ENCODE data around the gene CLDN18. TPM values are rescaled to one million over a fixed set of nuclear protein-coding genes. Genes with fewer than 3 reads are reported as not detected.

Gene CLDN18
- polyA plus RNA-seq (2012; ENCODE audit: low read depth, missing spikeins) = not detected

DNA sequence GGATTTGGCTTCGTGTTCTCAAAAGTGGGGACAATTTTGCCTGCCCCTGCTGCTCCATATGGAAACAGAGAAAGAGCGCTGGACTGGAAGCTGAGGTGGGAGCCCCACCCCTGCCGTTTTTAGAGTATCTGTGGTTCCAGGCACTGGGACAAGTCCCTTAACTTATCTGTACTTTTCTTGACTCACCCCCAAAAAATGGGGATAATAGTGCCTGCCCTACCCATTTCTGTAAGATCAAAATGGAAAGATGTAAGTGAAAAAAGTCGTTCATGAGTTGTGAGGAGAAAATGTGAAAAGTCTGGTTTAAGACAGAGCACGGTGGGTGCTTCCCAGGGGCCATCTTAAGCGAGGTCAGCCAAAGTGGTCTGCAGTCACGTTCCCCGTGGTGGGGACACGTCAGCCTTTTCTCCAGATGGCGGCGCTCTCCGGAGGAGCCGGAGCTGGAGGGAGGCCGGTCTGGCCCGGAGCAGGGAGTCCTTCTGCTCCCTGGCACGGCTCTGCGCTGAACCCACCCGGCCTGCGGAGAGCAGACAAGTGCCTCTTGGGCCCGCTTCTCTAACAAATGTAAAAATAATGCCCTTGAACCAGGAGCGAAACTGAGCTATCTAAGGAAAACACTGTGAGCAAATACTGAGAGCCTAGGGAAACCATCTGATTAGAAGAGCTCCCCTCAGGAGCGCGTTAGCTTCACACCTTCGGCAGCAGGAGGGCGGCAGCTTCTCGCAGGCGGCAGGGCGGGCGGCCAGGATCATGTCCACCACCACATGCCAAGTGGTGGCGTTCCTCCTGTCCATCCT is at the start of gene CLDN18:
TSS of gene CLDN18 (plus strand) at position 690 of the 797 bp plus-strand sequence. CDS start at position 751, 61 bp downstream.
- TF ChIP-seq POLR2AphosphoS5 (IDR thresholded peaks at IDR 0.05; ENCODE audit: low read depth, low read length) (no peak), PAX5 (IDR thresholded peaks at IDR 0.05; ENCODE audit: insufficient read depth, low read length, severe bottlenecking) (no peak), POU2F2 (IDR thresholded peaks at IDR 0.05; ENCODE audit: low read depth, low read length) (no peak), POLR2A (IDR thresholded peaks at IDR 0.05; ENCODE audit: low read depth, low read length) (no peak), SPI1 (IDR thresholded peaks at IDR 0.05; ENCODE audit: low read depth, low read length) (no peak), TAF1 (IDR thresholded peaks at IDR 0.05; ENCODE audit: low read depth, low read length) (no peak)
- DNase-seq (ENCODE audit: insufficient read length, low spot score) = no peak

DNA sequence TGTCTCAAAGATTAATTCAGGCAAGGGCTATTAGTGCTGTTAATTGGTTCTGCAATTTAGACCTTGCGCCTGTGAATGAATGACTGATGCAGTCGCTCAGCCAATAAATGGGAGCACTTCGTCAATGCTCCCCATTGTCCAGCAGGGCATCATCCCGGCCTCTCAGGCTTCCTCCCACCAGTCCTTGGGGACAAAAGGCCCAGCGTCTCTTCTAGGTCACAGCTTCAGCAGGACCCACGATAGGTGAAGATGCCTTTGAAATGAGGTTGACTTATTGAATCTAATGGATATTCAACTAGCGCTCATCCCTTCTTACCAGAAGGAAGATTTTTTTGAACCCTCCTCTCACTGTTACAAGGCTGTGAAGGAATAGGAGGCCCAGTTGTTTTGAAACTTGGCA is 47.7 kb upstream of the CLDN18 start:
- no peak for FAIRE-seq

More for the DNA sequence above, at the start of gene CLDN18:
- FAIRE-seq = no peak

DNA sequence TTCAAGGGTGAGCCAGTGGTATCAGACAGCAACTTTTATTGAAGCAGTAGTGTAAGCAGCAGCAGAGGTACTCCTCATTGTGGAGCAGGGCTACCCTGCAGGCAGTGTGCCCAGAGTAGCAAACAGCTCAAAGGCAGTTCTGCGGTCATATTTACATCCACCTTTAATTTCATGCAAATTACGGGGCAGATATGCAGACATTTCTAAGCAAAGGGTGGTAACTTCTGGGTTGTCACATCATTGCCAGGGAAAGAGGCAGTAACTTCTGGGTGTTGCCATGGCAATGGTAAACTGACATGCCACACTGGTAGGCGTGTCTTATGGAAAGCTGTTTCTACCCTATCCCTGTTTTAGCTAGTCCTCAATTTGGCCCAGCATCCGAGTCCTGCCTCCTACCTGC is 46.5 kb upstream of the CLDN18 start:
- no peak for DNase-seq (ENCODE audit: insufficient read length, low spot score)
- TF ChIP-seq POLR2AphosphoS5 (IDR thresholded peaks at IDR 0.05; ENCODE audit: low read depth, low read length) (no peak), SPI1 (IDR thresholded peaks at IDR 0.05; ENCODE audit: low read depth, low read length) (no peak), POLR2A (IDR thresholded peaks at IDR 0.05; ENCODE audit: low read depth, low read length) (no peak), PAX5 (IDR thresholded peaks at IDR 0.05; ENCODE audit: insufficient read depth, low read length, severe bottlenecking) (no peak), TAF1 (IDR thresholded peaks at IDR 0.05; ENCODE audit: low read depth, low read length) (no peak), POU2F2 (IDR thresholded peaks at IDR 0.05; ENCODE audit: low read depth, low read length) (no peak)
- FAIRE-seq = no peak

More for the DNA sequence above, 47.7 kb upstream of the CLDN18 start:
- no peak for DNase-seq (ENCODE audit: insufficient read length, low spot score)
- TF ChIP-seq POLR2A (IDR thresholded peaks at IDR 0.05; ENCODE audit: low read depth, low read length) (no peak), SPI1 (IDR thresholded peaks at IDR 0.05; ENCODE audit: low read depth, low read length) (no peak), POLR2AphosphoS5 (IDR thresholded peaks at IDR 0.05; ENCODE audit: low read depth, low read length) (no peak), TAF1 (IDR thresholded peaks at IDR 0.05; ENCODE audit: low read depth, low read length) (no peak), PAX5 (IDR thresholded peaks at IDR 0.05; ENCODE audit: insufficient read depth, low read length, severe bottlenecking) (no peak), POU2F2 (IDR thresholded peaks at IDR 0.05; ENCODE audit: low read depth, low read length) (no peak)

- DNase-seq (ENCODE audit: insufficient read length, low spot score) (peak; percentile 32), FAIRE-seq (peak; percentile 68)
- no peak for TF ChIP-seq POLR2A (IDR thresholded peaks at IDR 0.05; ENCODE audit: low read depth, low read length)
Observed at GRCh38 chr3:137970914-137971831, 38.8 kb upstream of the CLDN18 start.

DNA sequence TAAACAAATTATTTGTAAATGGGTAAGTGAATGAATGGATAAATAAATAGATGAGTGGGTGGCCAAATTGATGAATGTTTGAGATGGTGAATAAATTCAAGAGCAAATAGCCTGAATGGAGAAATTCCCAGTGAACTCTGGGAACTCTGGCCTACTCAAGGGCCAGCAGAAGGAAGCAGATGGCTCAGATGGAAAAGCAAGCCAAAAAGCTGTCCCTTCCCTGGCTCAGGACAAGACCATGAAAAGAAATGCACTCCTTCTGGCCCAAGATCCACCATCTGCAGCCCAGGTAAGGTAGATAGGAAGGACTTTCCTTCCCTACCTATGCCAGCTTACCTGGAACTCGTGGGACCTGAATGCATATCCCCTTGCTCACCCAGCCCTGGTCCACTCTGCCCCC is 37.6 kb upstream of the CLDN18 start:
- DNase-seq (ENCODE audit: insufficient read length, low spot score) (no peak), FAIRE-seq (no peak)
- TF ChIP-seq POLR2A (IDR thresholded peaks at IDR 0.05; ENCODE audit: low read depth, low read length) (no peak), PAX5 (IDR thresholded peaks at IDR 0.05; ENCODE audit: insufficient read depth, low read length, severe bottlenecking) (no peak), TAF1 (IDR thresholded peaks at IDR 0.05; ENCODE audit: low read depth, low read length) (no peak), SPI1 (IDR thresholded peaks at IDR 0.05; ENCODE audit: low read depth, low read length) (no peak), POLR2AphosphoS5 (IDR thresholded peaks at IDR 0.05; ENCODE audit: low read depth, low read length) (no peak), POU2F2 (IDR thresholded peaks at IDR 0.05; ENCODE audit: low read depth, low read length) (no peak)

DNA sequence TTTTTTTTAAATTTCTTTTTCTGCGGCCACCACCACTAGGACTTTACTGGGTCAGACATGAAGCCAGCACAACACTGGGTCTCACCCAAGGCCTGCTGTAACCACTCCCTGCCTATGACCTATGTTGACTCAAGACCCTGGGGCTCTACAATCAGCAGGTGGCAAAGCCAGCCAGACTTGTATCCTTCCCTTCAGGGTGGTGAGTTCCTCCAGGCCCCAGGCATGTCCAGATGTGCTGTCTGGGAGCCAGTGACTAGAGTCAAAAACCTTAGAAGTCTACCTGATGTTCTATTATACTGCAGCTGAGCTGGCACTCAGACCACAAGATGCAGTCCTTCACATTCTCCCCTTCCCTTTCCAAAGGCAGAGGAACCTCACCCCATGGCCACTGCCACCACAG is 31.6 kb upstream of the CLDN18 start:
- FAIRE-seq = no peak
- no peak for TF ChIP-seq POU2F2 (IDR thresholded peaks at IDR 0.05; ENCODE audit: low read depth, low read length)
- no peak for DNase-seq (ENCODE audit: insufficient read length, low spot score)

DNA sequence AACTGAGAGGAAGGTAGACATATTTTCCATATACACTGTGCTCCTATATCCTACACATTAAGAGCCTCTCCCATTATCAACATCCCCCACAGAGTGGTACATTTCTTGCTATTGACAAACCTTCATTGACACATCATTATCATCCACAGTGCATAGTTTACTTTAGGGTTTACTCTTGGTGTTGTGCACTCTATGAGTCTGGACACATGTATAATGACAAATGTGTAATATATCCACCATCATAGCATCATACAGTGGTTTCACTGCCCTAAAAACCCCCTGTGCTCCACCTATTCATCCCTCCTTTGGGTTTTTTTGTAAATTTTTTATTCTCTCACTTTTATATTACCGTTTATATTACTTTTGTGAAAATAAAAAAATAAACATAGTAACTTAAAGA is 22.2 kb upstream of the CLDN18 start:
- FAIRE-seq (no peak), DNase-seq (ENCODE audit: insufficient read length, low spot score) (no peak)
- TF ChIP-seq POLR2A (IDR thresholded peaks at IDR 0.05; ENCODE audit: low read depth, low read length) = no peak
- no peak for TF ChIP-seq PAX5 (IDR thresholded peaks at IDR 0.05; ENCODE audit: insufficient read depth, low read length, severe bottlenecking)
- no peak for TF ChIP-seq POU2F2 (IDR thresholded peaks at IDR 0.05; ENCODE audit: low read depth, low read length)
- TF ChIP-seq TAF1 (IDR thresholded peaks at IDR 0.05; ENCODE audit: low read depth, low read length) = no peak
- TF ChIP-seq POLR2AphosphoS5 (IDR thresholded peaks at IDR 0.05; ENCODE audit: low read depth, low read length) = no peak
- TF ChIP-seq SPI1 (IDR thresholded peaks at IDR 0.05; ENCODE audit: low read depth, low read length) = no peak

GRCh38 chr3:137988152-137988551 is 21.8 kb upstream of the CLDN18 start:
- no peak for DNase-seq (ENCODE audit: insufficient read length, low spot score)
- FAIRE-seq = peak; percentile 48
- no peak for TF ChIP-seq TAF1 (IDR thresholded peaks at IDR 0.05; ENCODE audit: low read depth, low read length)
- peak; percentile 33; the same call in 1 of the 2 replicates for TF ChIP-seq POU2F2 (IDR thresholded peaks at IDR 0.05; ENCODE audit: low read depth, low read length)
- TF ChIP-seq SPI1 (IDR thresholded peaks at IDR 0.05; ENCODE audit: low read depth, low read length) = no peak

GRCh38 chr3:137988982-137989381 is 21.0 kb upstream of the CLDN18 start:
- no peak for DNase-seq (ENCODE audit: insufficient read length, low spot score)
- no peak for TF ChIP-seq POLR2A (IDR thresholded peaks at IDR 0.05; ENCODE audit: low read depth, low read length)
- peak; percentile 70 for FAIRE-seq

GRCh38 chr3:137990427-137990826 is 19.5 kb upstream of the CLDN18 start:
- DNase-seq (ENCODE audit: insufficient read length, low spot score) (no peak), FAIRE-seq (no peak)
- TF ChIP-seq PAX5 (IDR thresholded peaks at IDR 0.05; ENCODE audit: insufficient read depth, low read length, severe bottlenecking) = no peak
- TF ChIP-seq POLR2A (IDR thresholded peaks at IDR 0.05; ENCODE audit: low read depth, low read length) = no peak
- no peak for TF ChIP-seq TAF1 (IDR thresholded peaks at IDR 0.05; ENCODE audit: low read depth, low read length)
- no peak for TF ChIP-seq POU2F2 (IDR thresholded peaks at IDR 0.05; ENCODE audit: low read depth, low read length)
- no peak for TF ChIP-seq POLR2AphosphoS5 (IDR thresholded peaks at IDR 0.05; ENCODE audit: low read depth, low read length)
- TF ChIP-seq SPI1 (IDR thresholded peaks at IDR 0.05; ENCODE audit: low read depth, low read length) = no peak

Data from GM12891 (cell line).